Heart left ventricle (tissue), 13 donors: ENCODE data around the gene PRR14L.

Experiments
- CTCF ChIP-seq, 12 donors: fragments of 200-600 bp; sonication (generic) in 4 of 12; IDR thresholded peaks; one replicate each; pipeline versions ENCODE4 v1.5.0 to v1.8.0; 2018 to 2022; ENCODE audit warnings: antibody characterized with exemption in 12 of 12, mild to moderate bottlenecking in 5 of 12
- POLR2A ChIP-seq, 2 donors: fragments of 450-650 bp; IDR thresholded peaks; one replicate each; pipeline ENCODE4 v1.6.1; 2017; ENCODE audit warnings: antibody characterized with exemption in 2 of 2, mild to moderate bottlenecking in 2 of 2, moderate library complexity in 2 of 2
- donor health status: ischemic (EF 13 %, LVEDD 7.1; RV severe dilation, severe dysfunction).
- donor health status: DM: no; HTN: yes; CAD: no.
- donor health status: DM: no; HTN: no; CAD: no.
- donor health status: ischemic (EF 25% LVEDD 6.9; RV normal size, moderate dysfunction).
- donor health status: ischemic (EF 25% LVEDD 5.7; RV mildly dilated, moderate dysfunction).
- donor health status: ischemic (EF 35%, LVEDD 5.7; RV mildly dilated, moderate dysfunction).
- donor health status: nonischemic (EF 11% LVEDD 7.7; RV severe dilation, severe dysfunction).
- donor health status: DM: yes; HTN: yes; CAD: no.
- donor health status: PGD.
- donor health status: ischemic (EF 29% LVEDD 5.4; RV normal size, mild dysfunction).
- donor health status: nonischemic (EF 23%, LVEDD 6.1; RV moderate dilation, normal function).

- TF ChIP-seq CTCF (IDR thresholded peaks at IDR 0.05) (no peak), POLR2A (IDR thresholded peaks at IDR 0.05) (no peak)
Observed at GRCh38 chr22:31647523-31648320, 102.2 kb downstream of the PRR14L start.
